ENCODE data around the gene FOXQ1.

- TF ChIP-seq GATA2 (IDR thresholded peaks at IDR 0.05; ENCODE audit: low read depth, low read length) (no peak), GATA3 (IDR thresholded peaks at IDR 0.05; ENCODE audit: low read depth, low read length) (no peak)
These were observed 1.1 kb upstream of the FOXQ1 start for GRCh38 chr6:1310628-1311399.

Data from SH-SY5Y (cell line).